Endothelial cell of umbilical vein (primary cell): ENCODE data around the gene TMEM139.

Source experiments
- EZH2 ChIP-seq: IDR thresholded peaks from 2 replicates; pipeline ENCODE4 v1.6.1; 2012; ENCODE audit warnings: borderline replicate concordance, low read depth, mild to moderate bottlenecking, moderate library complexity, low read length, inconsistent platforms; ENCODE audit not compliant: severe bottlenecking
- GATA2 ChIP-seq: IDR thresholded peaks from 2 replicates; pipeline ENCODE4 v1.7.0; 2011; ENCODE audit warnings: low read depth, mild to moderate bottlenecking, moderate library complexity, mixed read lengths, low read length; ENCODE audit not compliant: insufficient read length, insufficient read depth
- POLR2A ChIP-seq: IDR thresholded peaks from 2 replicates; pipeline ENCODE4 v1.6.1; 2012; ENCODE audit warnings: low read depth, mild to moderate bottlenecking, control low read depth, low read length
- TF ChIP-seq, protein P1 (sequence below), 2 donors: IDR thresholded peaks; 1 replicate in 1 of 2; 2 replicates in 1 of 2; pipeline ENCODE4 v1.5.1; 2011; ENCODE audit warnings: low read length in 2 of 2, mild to moderate bottlenecking in 2 of 2, moderate library complexity in 2 of 2, control low read depth in 1 of 2, inconsistent platforms in 1 of 2, low read depth in 1 of 2; ENCODE audit not compliant: insufficient read depth in 1 of 2; ENCODE audit errors: extremely low read depth in 1 of 2
- TF ChIP-seq, protein P2 (sequence below): IDR thresholded peaks from 2 replicates; pipeline ENCODE4 v1.6.1; 2011; ENCODE audit not compliant: insufficient read depth, insufficient read length

DNA sequence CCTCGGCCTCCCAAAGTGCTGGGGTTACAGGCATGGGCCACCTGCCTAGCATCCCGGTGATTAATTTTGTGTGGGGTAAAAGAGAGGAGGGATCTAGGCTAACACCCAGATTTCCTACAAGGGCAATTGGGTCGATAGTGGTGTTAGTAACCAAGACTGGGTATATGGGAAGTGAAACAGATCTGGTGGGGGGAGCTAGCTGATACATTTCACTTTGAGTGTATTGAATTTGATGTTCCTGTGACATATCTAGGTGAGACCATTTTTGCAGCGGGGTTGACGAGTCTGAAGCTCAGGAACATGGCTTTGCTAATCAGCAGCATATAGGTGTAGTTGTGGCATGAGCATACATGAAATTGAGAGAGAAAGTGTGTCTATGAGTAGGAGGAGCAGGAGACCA is 43.1 kb downstream of the TMEM139 start:
- TF ChIP-seq, protein P1, sequence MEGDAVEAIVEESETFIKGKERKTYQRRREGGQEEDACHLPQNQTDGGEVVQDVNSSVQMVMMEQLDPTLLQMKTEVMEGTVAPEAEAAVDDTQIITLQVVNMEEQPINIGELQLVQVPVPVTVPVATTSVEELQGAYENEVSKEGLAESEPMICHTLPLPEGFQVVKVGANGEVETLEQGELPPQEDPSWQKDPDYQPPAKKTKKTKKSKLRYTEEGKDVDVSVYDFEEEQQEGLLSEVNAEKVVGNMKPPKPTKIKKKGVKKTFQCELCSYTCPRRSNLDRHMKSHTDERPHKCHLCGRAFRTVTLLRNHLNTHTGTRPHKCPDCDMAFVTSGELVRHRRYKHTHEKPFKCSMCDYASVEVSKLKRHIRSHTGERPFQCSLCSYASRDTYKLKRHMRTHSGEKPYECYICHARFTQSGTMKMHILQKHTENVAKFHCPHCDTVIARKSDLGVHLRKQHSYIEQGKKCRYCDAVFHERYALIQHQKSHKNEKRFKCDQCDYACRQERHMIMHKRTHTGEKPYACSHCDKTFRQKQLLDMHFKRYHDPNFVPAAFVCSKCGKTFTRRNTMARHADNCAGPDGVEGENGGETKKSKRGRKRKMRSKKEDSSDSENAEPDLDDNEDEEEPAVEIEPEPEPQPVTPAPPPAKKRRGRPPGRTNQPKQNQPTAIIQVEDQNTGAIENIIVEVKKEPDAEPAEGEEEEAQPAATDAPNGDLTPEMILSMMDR (IDR thresholded peaks at IDR 0.05; ENCODE audit: extremely low read depth in 1 of 2, insufficient read depth in 1 of 2, low read depth in 1 of 2, low read length in 2 of 2): no peak
- TF ChIP-seq POLR2A: no peak
- TF ChIP-seq, protein P2, sequence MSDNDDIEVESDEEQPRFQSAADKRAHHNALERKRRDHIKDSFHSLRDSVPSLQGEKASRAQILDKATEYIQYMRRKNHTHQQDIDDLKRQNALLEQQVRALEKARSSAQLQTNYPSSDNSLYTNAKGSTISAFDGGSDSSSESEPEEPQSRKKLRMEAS: no peak
- TF ChIP-seq EZH2: no peak
- TF ChIP-seq GATA2: no peak
